ENCODE results near the gene MRPS2.

The MRPS2 gene

GRCh38 chr9:135480071-135480939 is 20.2 kb upstream of the MRPS2 start:
- no peak for DNase-seq
- ATAC-seq = no peak

GRCh38 chr9:135480940-135481310 is 19.6 kb upstream of the MRPS2 start:
- no peak for ATAC-seq

GRCh38 chr9:135482015-135482754 is 18.3 kb upstream of the MRPS2 start:
- ATAC-seq (no peak), DNase-seq (no peak)

More at GRCh38 chr9:135480940-135481310, 19.6 kb upstream of the MRPS2 start:
- no peak for DNase-seq

- ATAC-seq (no peak), DNase-seq (no peak)
Observed at GRCh38 chr9:135484460-135485277, 15.8 kb upstream of the MRPS2 start.

- ATAC-seq (no peak), DNase-seq (no peak)
Observed at GRCh38 chr9:135485385-135485784, 15.1 kb upstream of the MRPS2 start.

GRCh38 chr9:135485832-135486231 is 14.7 kb upstream of the MRPS2 start:
- no peak for DNase-seq
- no peak for ATAC-seq

GRCh38 chr9:135486267-135487065 is 14.0 kb upstream of the MRPS2 start:
- DNase-seq (no peak), ATAC-seq (no peak)

- ATAC-seq = no peak
- DNase-seq = no peak
Observed at GRCh38 chr9:135487281-135488012, 13.0 kb upstream of the MRPS2 start.

GRCh38 chr9:135488013-135488330 is 12.5 kb upstream of the MRPS2 start:
- ATAC-seq (no peak), DNase-seq (no peak)

- ATAC-seq (no peak), DNase-seq (no peak)
Observed at GRCh38 chr9:135488527-135488926, 12.0 kb upstream of the MRPS2 start.

- ATAC-seq (no peak), DNase-seq (no peak)
Observed at GRCh38 chr9:135489188-135489906, 11.1 kb upstream of the MRPS2 start.

GRCh38 chr9:135490166-135490870 is 10.2 kb upstream of the MRPS2 start:
- no peak for DNase-seq
- ATAC-seq = no peak

- ATAC-seq (no peak), DNase-seq (no peak)
Observed at GRCh38 chr9:135490980-135491464, 9.5 kb upstream of the MRPS2 start.

- ATAC-seq (no peak), DNase-seq (no peak)
Observed at GRCh38 chr9:135491764-135492163, 8.7 kb upstream of the MRPS2 start.

- DNase-seq (no peak), ATAC-seq (no peak)
Observed at GRCh38 chr9:135492886-135493669, 7.4 kb upstream of the MRPS2 start.

GRCh38 chr9:135494791-135495559 is 5.5 kb upstream of the MRPS2 start:
- DNase-seq (no peak), ATAC-seq (no peak)

- no peak for DNase-seq
- ATAC-seq = no peak
Observed at GRCh38 chr9:135498381-135499126, 1.9 kb upstream of the MRPS2 start.
